CD4-positive, CD25-positive, alpha-beta regulatory T cell (primary cell): ENCODE measurements around the gene ASIC4. TPM values are rescaled to one million over a fixed set of nuclear protein-coding genes. Genes with fewer than 3 reads are reported as not detected.

ENCODE experiments used
- ATAC-seq, 2 donors: fragments of 150-1000 bp; cut with Tn5 transposase; one replicate each; pipeline ENCODE4 v1.10.0; 2021; ENCODE audit warnings: low read depth in 2 of 2, moderate number of reproducible peaks in 2 of 2, moderate library complexity in 1 of 2
- DNase-seq, 3 donors: peaks; one replicate each; pipeline versions ENCODE4 v3.0.0 to v3.0.0-alpha.2; 2012 to 2022; ENCODE audit warnings: mixed read lengths in 1 of 3
- H3K27ac ChIP-seq: one replicate; pipeline ENCODE4 v1.7.0; 2013; ENCODE audit warnings: mild to moderate bottlenecking, low read length; ENCODE audit not compliant: insufficient read depth, poor library complexity, severe bottlenecking
- H3K27me3 ChIP-seq: one replicate; pipeline ENCODE4 v1.7.0; 2013; ENCODE audit warnings: low read length; ENCODE audit not compliant: control insufficient read depth, insufficient read depth
- H3K36me3 ChIP-seq: one replicate; pipeline ENCODE4 v1.7.0; 2013; ENCODE audit warnings: mild to moderate bottlenecking, low read length, moderate library complexity; ENCODE audit not compliant: control insufficient read depth, insufficient read depth
- H3K4me1 ChIP-seq: 2 replicates; pipeline ENCODE4 v1.7.0; 2013; ENCODE audit warnings: mild to moderate bottlenecking, low read length; ENCODE audit not compliant: insufficient read depth, control insufficient read depth, poor library complexity, severe bottlenecking
- H3K4me3 ChIP-seq: one replicate; pipeline ENCODE4 v1.7.0; 2013; ENCODE audit warnings: low read depth, mild to moderate bottlenecking, low read length, moderate library complexity
- H3K9me3 ChIP-seq, 2 experiments: 1 replicate in 1 of 2; 2 replicates in 1 of 2; pipeline ENCODE4 v1.7.0; 2013; ENCODE audit warnings: low read length in 2 of 2, mild to moderate bottlenecking in 1 of 2, moderate library complexity in 1 of 2; ENCODE audit not compliant: control insufficient read depth in 2 of 2
- H3K27ac Mint-ChIP-seq, 3 donors: one replicate each; pipeline ENCODE4 v1.8.0; 2020 to 2022; ENCODE audit warnings: mild to moderate bottlenecking in 3 of 3, mixed read lengths in 3 of 3, moderate library complexity in 2 of 3
- H3K27me3 Mint-ChIP-seq: one replicate; pipeline ENCODE4 v1.8.0; 2022; ENCODE audit warnings: mild to moderate bottlenecking, mixed read lengths
- H3K36me3 Mint-ChIP-seq: one replicate; pipeline ENCODE4 v1.8.0; 2020; ENCODE audit warnings: mixed read lengths
- H3K4me1 Mint-ChIP-seq, 4 donors: one replicate each; pipeline ENCODE4 v1.8.0; 2020 to 2022; ENCODE audit warnings: mixed read lengths in 4 of 4, mild to moderate bottlenecking in 1 of 4
- H3K4me3 Mint-ChIP-seq, 4 donors: one replicate each; pipeline ENCODE4 v1.8.0; 2020 to 2022; ENCODE audit warnings: mild to moderate bottlenecking in 4 of 4, mixed read lengths in 4 of 4, moderate library complexity in 3 of 4
- H3K9me3 Mint-ChIP-seq, 7 donors: one replicate each; pipeline ENCODE4 v1.8.0; 2020 to 2022; ENCODE audit warnings: mixed read lengths in 7 of 7, mild to moderate bottlenecking in 3 of 7, moderate library complexity in 2 of 7
- polyA plus RNA-seq, 4 donors: library from polyadenylated mRNA; unstranded; fragments of 300-500 nt; fragmentation: Illumina TruSeq; gene quantifications; one replicate each; pipeline ENCODE4 v1.2.3, GENCODE V29; 2021
- total RNA-seq: library from RNA; stranded (reverse); gene quantifications from one replicate; pipeline ENCODE4 v1.2.3, GENCODE V29; 2022

The ASIC4 gene
- total and polyA plus RNA-seq, 5 donors from 2014 or later: 0.12 TPM; not detected in 4

DNA sequence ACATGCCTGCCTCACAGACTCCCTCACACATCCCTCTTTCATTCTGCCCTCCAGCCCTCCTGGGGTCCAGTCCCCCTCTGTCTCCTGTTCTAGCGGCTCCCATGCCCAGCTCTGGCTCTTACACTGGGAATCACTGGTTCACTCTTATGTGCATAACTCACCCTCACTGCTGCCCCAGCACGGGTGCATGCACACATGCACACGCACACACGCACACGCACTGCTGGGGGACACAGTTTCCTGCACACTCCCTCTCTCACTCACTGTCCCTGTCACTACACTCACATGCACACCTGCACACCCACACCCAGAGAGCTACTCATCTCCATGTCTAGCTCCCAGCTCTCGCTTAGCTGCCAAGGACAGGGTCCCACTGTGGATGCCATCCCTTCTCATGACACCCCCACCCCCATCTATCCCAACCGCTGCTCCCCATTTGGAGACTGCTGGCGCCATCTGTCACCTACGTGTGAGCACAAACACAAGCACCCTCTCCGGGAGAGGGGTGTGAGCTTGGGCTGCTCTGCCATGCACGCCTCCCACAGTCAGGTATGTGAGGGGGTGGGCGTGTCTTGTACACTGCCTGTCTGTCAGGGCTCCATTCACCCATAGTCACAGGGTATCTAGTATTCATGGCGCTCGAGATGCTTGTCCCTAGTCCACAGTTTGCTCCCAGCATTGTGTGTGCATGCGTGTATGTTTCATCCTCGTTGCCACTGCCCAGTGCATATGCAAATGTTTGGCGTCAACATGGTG is 1.8 kb downstream of the ASIC4 start:
- H3K4me3 Mint-ChIP-seq: peak overlapping the region in 1 of 4 donors; percentile 49

DNA sequence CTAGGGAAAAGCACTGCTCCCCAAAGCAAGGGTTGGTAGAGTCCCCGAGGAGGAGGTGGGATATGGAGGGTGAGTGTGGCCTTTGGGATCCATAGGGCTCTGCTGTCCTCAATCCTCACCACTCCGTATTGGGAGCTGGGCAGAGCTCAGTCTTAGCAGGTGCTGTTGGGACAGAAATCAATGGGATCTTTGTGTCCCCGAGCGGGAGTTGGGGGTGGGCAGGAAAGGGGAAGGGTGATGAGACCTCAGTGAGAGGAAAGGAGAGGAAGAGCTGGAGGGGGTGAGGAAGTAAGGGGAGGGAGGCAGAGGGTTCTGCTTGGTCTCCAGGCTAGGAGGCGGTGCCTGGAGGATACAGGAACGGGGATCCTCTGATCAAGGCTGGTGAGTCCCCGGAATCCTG is 2.6 kb downstream of the ASIC4 start:
- Histone ChIP-seq H3K4me3 (no peak overlapping the region), H3K9me3 (no peaks in the 10 kb centered on the region), H3K4me1 (peaks cover 7% of the 10 kb centered on the region), H3K27ac (no peak overlapping the region), H3K36me3 (no peaks in the 10 kb centered on the region), H3K27me3 (peaks cover 6% of the 10 kb centered on the region)
- Mint-ChIP-seq H3K9me3 (peaks cover 0 to 1% (median 0%) of the 10 kb centered on the region in 7 donors), H3K4me3 (no peak overlapping the region), H3K4me1 (peaks cover 0 to 26% (median 9%) of the 10 kb centered on the region in 4 donors), H3K27ac (no peak overlapping the region), H3K27me3 (peaks cover 72% of the 10 kb centered on the region), H3K36me3 (no peaks in the 10 kb centered on the region)
- no peak for ATAC-seq
- DNase-seq: no peak

More for the DNA sequence above, 1.8 kb downstream of the ASIC4 start:
- Histone ChIP-seq H3K9me3 (no peaks in the 10 kb centered on the region), H3K27ac (no peak overlapping the region), H3K4me3 (no peak overlapping the region), H3K27me3 (peaks cover 4% of the 10 kb centered on the region), H3K36me3 (no peaks in the 10 kb centered on the region), H3K4me1 (peaks cover 7% of the 10 kb centered on the region)
- ATAC-seq: no peak
- Mint-ChIP-seq H3K27me3 (peaks cover 72% of the 10 kb centered on the region), H3K27ac (no peak overlapping the region), H3K36me3 (no peaks in the 10 kb centered on the region), H3K4me1 (peaks cover 0 to 19% (median 9%) of the 10 kb centered on the region in 4 donors), H3K9me3 (peaks cover 0 to 1% (median 0%) of the 10 kb centered on the region in 7 donors)
- no peak for DNase-seq

GRCh38 chr2:219517954-219518778 is 3.9 kb downstream of the ASIC4 start:
- peak overlapping the region in 1 of 3 donors; percentile 7 for H3K27ac Mint-ChIP-seq
- H3K27me3 Mint-ChIP-seq: peaks cover 66% of the 10 kb centered on the region
- peaks cover 0 to 28% (median 8%) of the 10 kb centered on the region in 4 donors for H3K4me1 Mint-ChIP-seq
- no peak overlapping the region for H3K4me3 Mint-ChIP-seq
- H3K27ac ChIP-seq: no peak overlapping the region
- no peaks in the 10 kb centered on the region for H3K36me3 ChIP-seq
- H3K9me3 ChIP-seq: no peaks in the 10 kb centered on the region
- peaks cover 10% of the 10 kb centered on the region for H3K4me1 ChIP-seq
- no peaks in the 10 kb centered on the region for H3K36me3 Mint-ChIP-seq
- peaks cover 0 to 1% (median 0%) of the 10 kb centered on the region in 7 donors for H3K9me3 Mint-ChIP-seq
- no peak for DNase-seq
- H3K27me3 ChIP-seq: peaks cover 4% of the 10 kb centered on the region
- H3K4me3 ChIP-seq: no peak overlapping the region
- ATAC-seq: no peak

DNA sequence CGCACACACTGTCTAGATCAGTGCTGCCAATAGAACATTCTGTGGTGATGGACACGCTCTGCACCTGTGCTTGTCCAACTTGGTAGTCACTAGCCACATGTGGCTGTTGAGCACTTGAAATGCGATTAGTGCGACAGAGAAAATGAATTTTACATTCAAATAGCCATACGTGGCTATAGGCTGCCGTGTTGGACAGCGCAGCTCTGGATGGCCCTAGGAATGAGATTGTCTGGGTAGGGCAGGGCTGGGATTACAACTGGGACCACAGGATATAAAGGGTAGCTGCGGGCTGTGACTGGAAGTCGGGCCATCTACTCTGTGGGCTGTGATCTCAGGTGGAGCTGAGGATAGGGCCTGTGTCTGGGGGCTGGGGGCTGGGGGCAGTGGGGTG is 5.2 kb downstream of the ASIC4 start:
- H3K36me3 Mint-ChIP-seq: no peaks in the 10 kb centered on the region
- Histone ChIP-seq H3K27me3 (peaks cover 14% of the 10 kb centered on the region), H3K36me3 (no peaks in the 10 kb centered on the region), H3K27ac (no peak overlapping the region), H3K4me1 (peaks cover 5% of the 10 kb centered on the region), H3K9me3 (no peaks in the 10 kb centered on the region), H3K4me3 (no peak overlapping the region)
- H3K4me1 Mint-ChIP-seq: peaks cover 0 to 24% (median 4%) of the 10 kb centered on the region in 4 donors
- DNase-seq (no peak), ATAC-seq (no peak)
- no peak overlapping the region for H3K27ac Mint-ChIP-seq
- H3K9me3 Mint-ChIP-seq: peaks cover 0 to 1% (median 0%) of the 10 kb centered on the region in 7 donors
- peaks cover 66% of the 10 kb centered on the region for H3K27me3 Mint-ChIP-seq
- no peak overlapping the region for H3K4me3 Mint-ChIP-seq

DNA sequence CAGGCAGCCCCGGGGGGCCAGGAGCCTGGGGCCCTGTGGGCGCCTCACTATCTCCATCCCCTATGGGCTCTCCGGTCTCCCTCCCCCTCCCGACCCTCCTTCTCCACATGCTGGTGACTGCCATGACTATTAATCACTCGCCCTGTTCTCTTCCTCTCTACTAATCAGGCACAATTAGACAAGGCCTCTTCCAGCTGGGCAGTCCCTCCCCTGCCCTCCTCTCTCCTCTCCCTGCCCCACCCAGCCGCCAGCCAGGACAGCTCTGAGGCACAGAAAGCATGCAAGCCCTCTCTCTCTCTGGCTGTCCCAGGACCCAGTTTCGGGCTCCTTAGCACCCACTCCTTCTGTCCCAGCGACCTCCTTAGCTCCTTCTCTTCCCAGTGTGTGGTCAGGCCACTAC is 5.8 kb downstream of the ASIC4 start:
- no peaks in the 10 kb centered on the region for H3K36me3 ChIP-seq
- peaks cover 0 to 1% (median 0%) of the 10 kb centered on the region in 7 donors for H3K9me3 Mint-ChIP-seq
- peaks cover 72% of the 10 kb centered on the region for H3K27me3 Mint-ChIP-seq
- H3K27me3 ChIP-seq: peaks cover 20% of the 10 kb centered on the region
- H3K4me3 ChIP-seq: no peak overlapping the region
- DNase-seq: no peak
- no peak for ATAC-seq
- no peaks in the 10 kb centered on the region for H3K36me3 Mint-ChIP-seq
- H3K27ac Mint-ChIP-seq: no peak overlapping the region
- peaks cover 0 to 22% (median 4%) of the 10 kb centered on the region in 4 donors for H3K4me1 Mint-ChIP-seq
- H3K4me3 Mint-ChIP-seq: no peak overlapping the region
- no peak overlapping the region for H3K27ac ChIP-seq
- peaks cover 5% of the 10 kb centered on the region for H3K4me1 ChIP-seq
- H3K9me3 ChIP-seq: no peaks in the 10 kb centered on the region

GRCh38 chr2:219521066-219521880 is 7.0 kb downstream of the ASIC4 start:
- Mint-ChIP-seq H3K36me3 (no peaks in the 10 kb centered on the region), H3K27me3 (peaks cover 69% of the 10 kb centered on the region), H3K27ac (no peak overlapping the region), H3K9me3 (peaks cover 0 to 2% (median 0%) of the 10 kb centered on the region in 7 donors), H3K4me1 (peaks cover 0 to 18% (median 4%) of the 10 kb centered on the region in 4 donors), H3K4me3 (no peak overlapping the region)
- no peak overlapping the region for H3K27ac ChIP-seq
- H3K36me3 ChIP-seq: no peaks in the 10 kb centered on the region
- H3K4me3 ChIP-seq: no peak overlapping the region
- peaks cover 23% of the 10 kb centered on the region for H3K27me3 ChIP-seq
- ATAC-seq: no peak
- no peaks in the 10 kb centered on the region for H3K9me3 ChIP-seq
- DNase-seq: no peak
- peaks cover 5% of the 10 kb centered on the region for H3K4me1 ChIP-seq
